CD4-positive, alpha-beta T cell treated with Interleukin-15 for 4 hours (primary cell): ENCODE data around the gene TULP4.
"Not testable (repeated sequence)": the region's sequence is repeated elsewhere in the genome, so short reads cannot be mapped to it uniquely, and the experiment has no call there.

ENCODE experiments used
- DNase-seq: peaks from one replicate; pipeline ENCODE4 v3.0.0-alpha.2; 2020; ENCODE audit warnings: low spot score

TULP4 gene

GRCh38 chr6:158503222-158503621 lies 191.0 kb downstream of the TULP4 start:
- no peak for DNase-seq

GRCh38 chr6:158503846-158504245 lies 191.6 kb downstream of the TULP4 start:
- no peak for DNase-seq

GRCh38 chr6:158505194-158505593 lies 192.9 kb downstream of the TULP4 start:
- DNase-seq = no peak

GRCh38 chr6:158506601-158507000 lies 194.3 kb downstream of the TULP4 start:
- no peak for DNase-seq

GRCh38 chr6:158507174-158507573 lies 194.9 kb downstream of the TULP4 start:
- DNase-seq = no peak

- DNase-seq = no peak
Measured at GRCh38 chr6:158508450-158508849, 196.2 kb downstream of the TULP4 start.

DNA sequence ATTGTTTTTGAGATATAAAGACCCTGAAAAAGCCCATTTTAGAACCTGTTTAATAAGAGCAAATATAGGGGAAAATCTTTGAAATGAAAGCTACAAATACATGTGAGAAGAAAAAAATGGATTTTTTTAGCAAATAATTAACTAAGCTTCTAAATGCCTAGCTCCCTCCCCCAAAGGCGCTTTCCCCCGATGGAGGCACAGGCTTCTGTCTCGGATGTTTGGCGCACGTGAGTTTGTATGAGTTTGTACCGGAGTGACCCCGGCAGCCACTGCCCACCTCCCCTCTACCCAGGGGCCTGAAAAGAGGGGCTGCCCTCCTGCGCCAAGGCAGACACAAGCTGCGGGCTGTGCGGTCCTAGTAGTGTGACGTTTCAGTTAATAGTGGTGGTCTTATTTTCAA lies 197.2 kb downstream of the TULP4 start:
- no peak for DNase-seq

DNA sequence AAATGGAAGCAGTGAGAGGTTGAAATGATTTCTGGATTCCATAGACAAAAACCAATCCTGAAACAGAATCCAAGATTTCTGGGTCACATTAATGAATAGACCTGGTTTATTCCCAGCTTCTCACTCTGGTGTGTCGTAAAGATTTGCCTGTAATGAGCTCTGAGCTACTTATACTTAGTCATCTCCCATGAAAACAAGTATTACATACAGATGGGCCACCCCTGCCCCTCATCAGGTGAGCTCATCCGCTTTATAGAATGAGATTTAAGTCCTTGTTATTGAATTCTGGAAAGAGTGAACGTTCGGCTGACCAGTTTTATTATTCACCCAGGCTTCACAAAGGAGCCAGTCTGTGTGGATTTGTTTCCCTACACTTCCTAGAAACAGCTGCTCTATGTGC lies 200.5 kb downstream of the TULP4 start:
- DNase-seq = no peak

GRCh38 chr6:158514176-158514575 lies 201.9 kb downstream of the TULP4 start:
- no peak for DNase-seq

GRCh38 chr6:158514991-158515390 lies 202.7 kb downstream of the TULP4 start:
- DNase-seq = no peak

DNA sequence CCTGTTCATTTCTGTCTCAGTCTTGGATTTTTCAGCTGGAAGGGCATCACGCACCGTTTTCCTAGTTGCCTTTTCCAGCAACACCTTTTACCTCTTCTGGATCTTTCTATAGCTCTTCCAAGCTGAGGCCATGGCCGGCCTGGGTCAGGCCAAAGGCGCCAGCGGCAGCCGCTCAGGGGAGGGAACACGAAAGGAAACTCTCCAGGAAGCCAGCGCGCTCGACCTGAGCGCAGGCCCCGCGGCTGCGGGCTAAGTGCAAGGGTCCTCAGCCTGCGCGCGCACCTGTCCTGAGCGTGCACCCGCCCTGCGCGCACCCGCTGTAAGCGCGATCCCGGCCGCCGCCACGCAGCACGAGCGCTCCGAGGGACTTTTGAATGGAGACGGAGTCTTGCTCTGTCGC lies 203.8 kb downstream of the TULP4 start:
- DNase-seq = no peak

DNA sequence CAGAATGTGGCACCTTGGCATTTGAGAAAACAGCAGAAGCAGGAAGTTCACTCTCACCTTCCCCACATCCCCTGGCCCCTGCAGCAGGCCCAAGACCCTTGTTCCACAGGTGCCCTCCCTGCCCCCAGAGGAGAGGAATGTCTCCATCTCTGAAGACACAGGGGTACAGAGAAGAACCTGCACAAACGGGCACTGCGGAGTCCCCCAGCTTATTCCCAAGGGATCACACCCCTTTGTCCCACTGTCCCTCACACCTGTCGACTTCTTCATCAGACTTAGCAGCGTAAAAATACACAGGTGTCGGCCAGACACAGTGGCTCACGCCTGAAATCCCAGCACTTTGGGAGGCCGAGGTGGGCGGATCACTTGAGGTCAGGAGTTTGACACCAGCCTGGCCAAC lies 204.8 kb downstream of the TULP4 start:
- no peak for DNase-seq

DNA sequence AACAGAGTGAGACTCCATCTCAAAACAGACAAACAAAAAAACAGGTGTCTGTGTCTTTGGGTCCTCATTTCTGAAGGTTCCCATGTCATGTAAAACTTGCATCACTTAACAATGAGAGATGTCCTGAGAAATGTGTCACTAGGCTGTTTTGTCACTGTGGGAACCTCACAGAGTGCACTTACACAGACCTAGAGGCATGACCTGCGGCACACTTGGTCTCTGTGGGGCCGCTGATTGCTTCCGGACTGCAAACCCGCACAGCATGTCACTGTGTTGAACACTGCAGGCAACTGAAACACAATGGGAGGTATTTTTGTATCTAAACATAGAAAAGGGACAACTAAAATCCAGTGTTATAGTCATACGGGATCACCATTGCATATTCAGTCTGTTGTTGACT lies 205.3 kb downstream of the TULP4 start:
- no peak for DNase-seq

DNA sequence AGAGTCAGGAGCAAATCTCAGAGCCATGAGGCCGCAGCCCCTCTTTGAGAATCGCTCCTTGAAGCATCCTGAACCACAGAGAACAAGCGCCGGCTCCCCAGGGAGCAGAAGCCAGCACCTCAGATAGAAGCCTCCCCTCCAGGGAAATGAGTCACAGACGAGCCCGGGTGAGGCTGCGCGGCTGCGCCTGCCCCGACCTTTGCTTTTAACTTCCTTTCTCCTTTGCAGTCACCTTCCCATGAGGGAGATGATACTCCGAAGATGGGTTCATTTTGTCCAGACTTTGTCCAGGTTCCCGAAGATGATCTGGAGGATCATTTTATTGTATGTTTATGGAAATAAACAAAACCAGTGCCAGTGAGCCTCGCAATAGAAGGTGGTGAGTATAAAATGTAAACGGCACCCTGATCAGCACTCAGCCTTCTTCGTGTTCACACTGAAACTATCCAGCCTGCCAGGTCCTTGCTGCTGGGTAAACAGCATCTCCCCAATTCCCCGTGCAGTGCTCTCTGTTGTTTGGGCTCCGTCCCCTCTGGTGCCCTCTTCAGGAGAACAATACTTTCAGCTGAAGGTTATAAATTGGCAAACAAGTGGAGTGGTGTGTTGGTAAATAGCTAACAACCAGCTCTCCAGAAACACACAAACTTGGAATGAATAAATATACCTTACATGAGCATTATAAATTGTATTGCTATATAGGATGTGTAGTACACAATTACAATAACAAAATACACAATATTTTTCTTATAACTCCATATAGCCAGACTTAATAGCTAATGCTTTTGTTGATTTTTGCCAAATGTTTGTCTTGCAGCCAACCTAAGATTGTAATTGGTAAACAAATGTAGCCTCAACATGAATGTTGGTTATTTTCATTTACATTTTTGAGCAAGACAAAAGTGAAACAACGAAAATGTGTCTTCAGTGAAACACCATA lies 206.2 kb downstream of the TULP4 start:
- peak; percentile 63 for DNase-seq

GRCh38 chr6:158519300-158519699 lies 207.0 kb downstream of the TULP4 start:
- DNase-seq = no peak

DNA sequence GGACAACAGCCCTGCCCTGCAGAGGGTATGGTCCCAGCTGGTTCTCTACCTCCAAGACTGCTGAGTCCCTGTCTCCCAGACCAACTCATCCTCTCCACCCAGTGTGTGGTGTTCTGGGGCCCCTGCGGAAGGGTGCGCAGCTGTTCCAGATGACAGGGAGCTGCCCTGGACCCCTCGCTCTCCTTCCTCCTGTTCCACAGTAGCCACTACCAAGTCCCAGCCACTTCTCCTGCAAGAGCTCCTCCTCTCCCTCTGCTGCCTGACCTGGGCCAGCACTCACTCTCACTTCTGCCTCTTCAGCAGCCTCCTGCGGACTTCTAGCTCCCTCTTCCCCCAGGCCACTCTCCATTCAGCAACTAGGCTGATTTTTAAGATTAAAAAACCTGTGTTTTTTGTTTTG lies 207.5 kb downstream of the TULP4 start:
- DNase-seq = no peak

GRCh38 chr6:158520975-158521374 lies 208.7 kb downstream of the TULP4 start:
- not testable (repeated sequence) for DNase-seq

DNA sequence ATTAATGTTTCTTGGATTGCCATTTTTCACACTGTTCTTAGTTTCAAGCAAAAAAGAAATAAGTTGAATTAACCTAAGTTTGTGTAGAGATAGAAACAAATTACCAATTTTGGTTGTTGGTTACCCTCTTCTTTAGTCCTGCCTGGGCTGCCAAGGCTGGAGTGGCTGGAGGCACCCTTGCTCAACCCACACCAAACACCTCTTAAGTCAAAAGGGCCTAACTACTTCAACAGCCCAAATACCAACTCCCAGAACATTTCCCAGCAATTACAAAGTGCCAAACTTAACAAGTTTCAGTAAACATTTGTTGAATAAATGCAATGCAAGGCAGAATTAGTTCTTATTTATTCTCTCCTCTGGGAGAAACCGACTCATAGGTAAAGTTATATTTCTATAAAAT lies 209.5 kb downstream of the TULP4 start:
- DNase-seq = no peak

- DNase-seq = no peak
Measured at GRCh38 chr6:158522616-158523015, 210.4 kb downstream of the TULP4 start.

- no peak for DNase-seq
Measured at GRCh38 chr6:158524311-158524710, 212.0 kb downstream of the TULP4 start.

GRCh38 chr6:158527858-158528257 lies 215.6 kb downstream of the TULP4 start:
- DNase-seq = not testable (repeated sequence)

DNA sequence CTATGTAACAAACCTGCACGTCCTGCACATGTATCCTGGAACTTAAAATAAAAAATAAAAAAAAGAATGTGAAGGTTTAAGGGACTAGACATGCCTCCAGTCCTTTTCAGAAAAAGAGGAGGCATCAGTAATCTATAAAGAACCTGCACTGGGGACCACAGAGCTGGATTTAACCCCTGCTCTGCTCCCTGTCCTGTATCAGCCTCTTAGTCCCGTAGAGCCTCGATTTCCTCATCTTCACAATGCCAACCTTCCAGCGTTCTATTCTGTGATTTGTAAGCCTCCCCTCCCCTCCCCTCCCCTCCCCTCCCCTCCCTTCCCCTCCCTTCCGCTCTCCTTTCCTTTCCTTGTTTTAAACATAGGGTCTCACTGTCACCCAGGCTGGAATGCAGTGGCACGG lies 216.6 kb downstream of the TULP4 start:
- DNase-seq = no peak

GRCh38 chr6:158529629-158530028 lies 217.4 kb downstream of the TULP4 start:
- DNase-seq = no peak

GRCh38 chr6:158531566-158531965 lies 219.3 kb downstream of the TULP4 start:
- no peak for DNase-seq
